ENCODE data around the gene ZNF432.

- TF ChIP-seq CTCF (conservative IDR thresholded peaks at IDR 0.05 in 1 of 2, IDR thresholded peaks at IDR 0.05 in 1 of 2; ENCODE audit: extremely low read depth in 1 of 2, insufficient read depth in 1 of 2, low read depth in 1 of 2, low read length in 2 of 2) (no peak), EZH2 (IDR thresholded peaks at IDR 0.05; ENCODE audit: borderline replicate concordance, low read length) (no peak)
Observed at GRCh38 chr19:52048555-52049501, at the start of gene ZNF432.
